AG10803 (cell line): ENCODE measurements around the gene PPBP.

Source experiments
- DNase-seq: peaks from one replicate; pipeline ENCODE4 v3.0.0; 2010; ENCODE audit warnings: low read depth
- H3K4me3 ChIP-seq: 2 replicates; pipeline ENCODE4 v1.5.1; 2011; ENCODE audit warnings: mild to moderate bottlenecking, low read length, control low read depth
- CTCF ChIP-seq: conservative IDR thresholded peaks from 2 replicates; pipeline ENCODE4 v1.5.1; 2011; ENCODE audit warnings: mild to moderate bottlenecking, low read length, control low read depth, inconsistent platforms

Gene PPBP

GRCh38 chr4:74013264-74013663, 25.3 kb upstream of the PPBP start:
- TF ChIP-seq CTCF: no peak
- no peak for DNase-seq
- H3K4me3 ChIP-seq: no peak overlapping the region

DNA sequence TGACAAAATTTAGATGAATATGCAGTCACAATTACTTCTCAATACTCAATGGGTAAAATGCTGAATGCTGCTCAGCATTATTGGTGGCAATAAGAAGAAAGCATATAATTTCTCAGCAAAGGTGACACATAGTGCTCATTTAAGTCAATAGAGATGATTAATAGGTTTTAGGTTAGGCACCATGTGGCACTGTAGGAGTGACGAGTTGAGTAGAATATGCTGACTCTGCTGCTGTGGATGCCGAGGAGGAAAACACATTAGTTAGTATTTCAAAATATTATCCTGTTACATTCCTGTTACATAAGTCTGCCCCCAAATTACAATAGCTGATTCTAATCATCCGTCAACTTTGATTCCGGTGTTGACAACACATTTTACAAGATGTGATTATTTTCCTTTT, 24.1 kb upstream of the PPBP start:
- DNase-seq: no peak
- no peak for TF ChIP-seq CTCF
- H3K4me3 ChIP-seq: no peak overlapping the region

DNA sequence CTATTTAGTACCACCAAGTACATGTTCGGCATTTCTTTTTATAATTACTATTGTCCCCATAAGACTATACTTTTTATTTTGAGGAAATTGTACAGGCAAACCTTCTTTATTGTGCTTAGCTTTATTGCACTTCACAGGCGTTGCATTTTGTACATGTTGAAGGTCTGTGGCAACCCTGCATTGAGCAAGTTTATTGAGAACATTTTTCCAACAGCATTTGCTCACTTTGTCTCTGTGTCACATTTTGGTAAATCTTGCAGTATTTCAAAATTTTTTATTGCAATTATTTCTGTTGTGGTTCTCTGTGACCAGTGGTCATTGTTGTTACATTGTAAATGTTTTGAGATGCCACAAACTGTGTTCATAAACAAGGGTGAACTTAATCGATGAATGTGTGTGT, 21.3 kb upstream of the PPBP start:
- no peak for TF ChIP-seq CTCF

GRCh38 chr4:74006009-74006476, 18.1 kb upstream of the PPBP start:
- no peak for TF ChIP-seq CTCF
- peak; percentile 68 for DNase-seq
- no peak overlapping the region for H3K4me3 ChIP-seq

More for the DNA sequence above, 21.3 kb upstream of the PPBP start:
- no peak for DNase-seq
- no peak overlapping the region for H3K4me3 ChIP-seq

DNA sequence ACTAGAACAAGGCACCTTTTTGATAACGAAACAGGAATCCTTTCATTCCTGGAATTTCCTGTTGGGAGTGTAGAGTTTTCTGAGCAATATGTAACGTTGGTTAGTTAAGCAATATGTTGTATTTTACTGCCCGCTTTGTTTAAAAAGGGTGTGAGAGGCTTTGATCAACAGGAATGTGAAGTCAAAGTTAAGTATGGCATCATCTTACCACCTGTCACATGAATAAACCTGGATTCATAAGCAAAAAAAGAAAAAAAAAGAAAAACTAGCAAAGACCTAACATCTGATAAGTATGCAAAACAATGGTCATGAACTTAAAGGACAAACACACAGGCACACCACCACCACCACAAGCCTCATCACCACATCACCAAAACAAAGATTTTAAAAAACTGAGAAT, 17.5 kb upstream of the PPBP start:
- no peak overlapping the region for H3K4me3 ChIP-seq
- no peak for TF ChIP-seq CTCF
- no peak for DNase-seq

GRCh38 chr4:74004668-74005067, 16.7 kb upstream of the PPBP start:
- TF ChIP-seq CTCF: no peak
- DNase-seq: no peak
- H3K4me3 ChIP-seq: no peak overlapping the region

DNA sequence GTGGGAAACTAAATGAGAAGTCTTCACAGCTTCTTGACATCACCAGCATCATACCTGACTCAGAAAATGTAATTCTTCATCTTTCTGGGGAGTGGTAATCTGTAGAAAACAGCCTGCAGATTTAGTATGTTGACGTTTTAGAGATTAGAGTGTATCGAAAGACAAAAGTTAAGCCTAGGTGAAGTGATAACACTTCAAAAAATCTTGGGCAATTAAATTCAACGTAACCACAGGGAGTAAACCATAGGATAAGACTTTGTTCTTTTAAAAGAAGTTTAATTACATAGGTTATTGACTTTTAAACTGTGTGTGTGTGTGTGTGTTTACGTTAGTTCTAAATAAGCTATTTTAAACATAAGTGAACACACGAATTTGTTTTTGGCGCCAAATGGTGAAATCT, 12.3 kb upstream of the PPBP start:
- no peak for TF ChIP-seq CTCF
- no peak overlapping the region for H3K4me3 ChIP-seq
- no peak for DNase-seq
